ENCODE results near the gene RPS27.

DNA sequence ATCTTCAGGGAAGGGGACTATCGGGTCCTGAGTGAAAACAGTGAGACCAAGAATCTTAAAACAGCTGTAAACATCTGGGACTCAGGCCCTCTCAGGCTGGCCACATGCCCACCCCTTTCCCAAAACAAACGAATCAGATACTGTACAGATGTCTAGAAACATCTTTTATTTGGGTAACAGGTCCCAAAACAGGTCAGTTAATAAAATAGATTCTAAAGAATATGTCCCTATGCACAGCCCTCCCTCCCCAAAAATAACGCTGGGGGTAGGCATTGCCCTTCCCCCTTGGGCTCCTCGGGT is 31.7 kb upstream of the RPS27 start:
- TF ChIP-seq, protein P1, sequence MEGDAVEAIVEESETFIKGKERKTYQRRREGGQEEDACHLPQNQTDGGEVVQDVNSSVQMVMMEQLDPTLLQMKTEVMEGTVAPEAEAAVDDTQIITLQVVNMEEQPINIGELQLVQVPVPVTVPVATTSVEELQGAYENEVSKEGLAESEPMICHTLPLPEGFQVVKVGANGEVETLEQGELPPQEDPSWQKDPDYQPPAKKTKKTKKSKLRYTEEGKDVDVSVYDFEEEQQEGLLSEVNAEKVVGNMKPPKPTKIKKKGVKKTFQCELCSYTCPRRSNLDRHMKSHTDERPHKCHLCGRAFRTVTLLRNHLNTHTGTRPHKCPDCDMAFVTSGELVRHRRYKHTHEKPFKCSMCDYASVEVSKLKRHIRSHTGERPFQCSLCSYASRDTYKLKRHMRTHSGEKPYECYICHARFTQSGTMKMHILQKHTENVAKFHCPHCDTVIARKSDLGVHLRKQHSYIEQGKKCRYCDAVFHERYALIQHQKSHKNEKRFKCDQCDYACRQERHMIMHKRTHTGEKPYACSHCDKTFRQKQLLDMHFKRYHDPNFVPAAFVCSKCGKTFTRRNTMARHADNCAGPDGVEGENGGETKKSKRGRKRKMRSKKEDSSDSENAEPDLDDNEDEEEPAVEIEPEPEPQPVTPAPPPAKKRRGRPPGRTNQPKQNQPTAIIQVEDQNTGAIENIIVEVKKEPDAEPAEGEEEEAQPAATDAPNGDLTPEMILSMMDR (IDR thresholded peaks at IDR 0.05): no peak
- TF ChIP-seq, protein P2, sequence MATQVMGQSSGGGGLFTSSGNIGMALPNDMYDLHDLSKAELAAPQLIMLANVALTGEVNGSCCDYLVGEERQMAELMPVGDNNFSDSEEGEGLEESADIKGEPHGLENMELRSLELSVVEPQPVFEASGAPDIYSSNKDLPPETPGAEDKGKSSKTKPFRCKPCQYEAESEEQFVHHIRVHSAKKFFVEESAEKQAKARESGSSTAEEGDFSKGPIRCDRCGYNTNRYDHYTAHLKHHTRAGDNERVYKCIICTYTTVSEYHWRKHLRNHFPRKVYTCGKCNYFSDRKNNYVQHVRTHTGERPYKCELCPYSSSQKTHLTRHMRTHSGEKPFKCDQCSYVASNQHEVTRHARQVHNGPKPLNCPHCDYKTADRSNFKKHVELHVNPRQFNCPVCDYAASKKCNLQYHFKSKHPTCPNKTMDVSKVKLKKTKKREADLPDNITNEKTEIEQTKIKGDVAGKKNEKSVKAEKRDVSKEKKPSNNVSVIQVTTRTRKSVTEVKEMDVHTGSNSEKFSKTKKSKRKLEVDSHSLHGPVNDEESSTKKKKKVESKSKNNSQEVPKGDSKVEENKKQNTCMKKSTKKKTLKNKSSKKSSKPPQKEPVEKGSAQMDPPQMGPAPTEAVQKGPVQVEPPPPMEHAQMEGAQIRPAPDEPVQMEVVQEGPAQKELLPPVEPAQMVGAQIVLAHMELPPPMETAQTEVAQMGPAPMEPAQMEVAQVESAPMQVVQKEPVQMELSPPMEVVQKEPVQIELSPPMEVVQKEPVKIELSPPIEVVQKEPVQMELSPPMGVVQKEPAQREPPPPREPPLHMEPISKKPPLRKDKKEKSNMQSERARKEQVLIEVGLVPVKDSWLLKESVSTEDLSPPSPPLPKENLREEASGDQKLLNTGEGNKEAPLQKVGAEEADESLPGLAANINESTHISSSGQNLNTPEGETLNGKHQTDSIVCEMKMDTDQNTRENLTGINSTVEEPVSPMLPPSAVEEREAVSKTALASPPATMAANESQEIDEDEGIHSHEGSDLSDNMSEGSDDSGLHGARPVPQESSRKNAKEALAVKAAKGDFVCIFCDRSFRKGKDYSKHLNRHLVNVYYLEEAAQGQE (IDR thresholded peaks at IDR 0.05; ENCODE audit: low read depth, low read length): no peak
- TF ChIP-seq GABPA (IDR thresholded peaks at IDR 0.05; ENCODE audit: low read depth) (no peak), EP300 (IDR thresholded peaks at IDR 0.05; ENCODE audit: borderline replicate concordance in 1 of 2, low read depth in 1 of 2, low read length in 1 of 2) (no peak), RAD21 (IDR thresholded peaks at IDR 0.05; ENCODE audit: low read length) (no peak)
- TF ChIP-seq, protein P3, sequence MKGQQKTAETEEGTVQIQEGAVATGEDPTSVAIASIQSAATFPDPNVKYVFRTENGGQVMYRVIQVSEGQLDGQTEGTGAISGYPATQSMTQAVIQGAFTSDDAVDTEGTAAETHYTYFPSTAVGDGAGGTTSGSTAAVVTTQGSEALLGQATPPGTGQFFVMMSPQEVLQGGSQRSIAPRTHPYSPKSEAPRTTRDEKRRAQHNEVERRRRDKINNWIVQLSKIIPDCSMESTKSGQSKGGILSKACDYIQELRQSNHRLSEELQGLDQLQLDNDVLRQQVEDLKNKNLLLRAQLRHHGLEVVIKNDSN (IDR thresholded peaks at IDR 0.05; ENCODE audit: borderline replicate concordance, low read depth): no peak
